MCF 10A (cell line): Measurements from ENCODE around the gene SPINT3. TPM values are rescaled to one million over a fixed set of nuclear protein-coding genes. Genes with fewer than 3 reads are reported as not detected.

ENCODE experiments used
- BruUV-seq: library from RNA; stranded (reverse); fragments of 400-500 nt; replicated peaks from 2 replicates; lab custom pipeline; 2021; lab: Mats Ljungman, UMichigan
- CTCF ChIA-PET: fragments of 300-600 bp; sonication (Branson Sonifier 250); formaldehyde crosslinking; extraction: SDS; loops from one replicate; lab custom pipeline; 2021; ENCODE audit warnings: antibody characterized with exemption, inconsistent platforms; lab: Yijun Ruan, JAX
- POLR2A ChIA-PET: fragments of 300-600, 350-650 bp; sonication (Branson Sonifier 250); formaldehyde crosslinking; extraction: SDS; loops from one replicate; lab custom pipeline; 2020; ENCODE audit warnings: antibody characterized with exemption, inconsistent platforms; lab: Yijun Ruan, JAX
- DNase-seq: peaks from one replicate; pipeline ENCODE4 v3.0.0-alpha.2; 2018; ENCODE audit not compliant: unreplicated experiment
- H3K27ac Mint-ChIP-seq: one replicate; pipeline ENCODE4 v1.8.0; 2022; ENCODE audit warnings: mild to moderate bottlenecking, low read depth, mixed read lengths; ENCODE audit not compliant: unreplicated experiment
- H3K27me3 Mint-ChIP-seq: one replicate; pipeline ENCODE4 v1.8.0; 2022; ENCODE audit warnings: mixed read lengths; ENCODE audit not compliant: insufficient read depth, unreplicated experiment
- H3K36me3 Mint-ChIP-seq: one replicate; pipeline ENCODE4 v1.8.0; 2022; ENCODE audit warnings: mild to moderate bottlenecking, moderate library complexity, mixed read lengths; ENCODE audit not compliant: insufficient read depth, unreplicated experiment
- H3K4me1 Mint-ChIP-seq: one replicate; pipeline ENCODE4 v1.8.0; 2022; ENCODE audit warnings: mixed read lengths; ENCODE audit not compliant: insufficient read depth, unreplicated experiment
- H3K4me3 Mint-ChIP-seq: one replicate; pipeline ENCODE4 v1.8.0; 2022; ENCODE audit warnings: mild to moderate bottlenecking, moderate library complexity, mixed read lengths; ENCODE audit not compliant: unreplicated experiment
- H3K9me3 Mint-ChIP-seq: one replicate; pipeline ENCODE4 v1.8.0; 2022; ENCODE audit warnings: mixed read lengths; ENCODE audit not compliant: unreplicated experiment
- intact Hi-C: fragments of 100-400 bp; cut with micrococcal nuclease; formaldehyde crosslinking; loops from 2 replicates; pipeline ENCODE4 v1.14.1; 2022
- total RNA-seq: library from RNA; stranded (reverse); gene quantifications from 2 replicates; pipeline ENCODE4 v1.2.3, GENCODE V29; 2022
- TF ChIP-seq, protein P1 (sequence below): fragments of 200-600 bp; IDR thresholded peaks from one replicate; pipeline ENCODE4 v1.8.0; 2022; ENCODE audit warnings: antibody characterized with exemption, mild to moderate bottlenecking; ENCODE audit not compliant: unreplicated experiment

Gene SPINT3
- total RNA-seq, 1 experiment from 2014 or later: not detected

DNA sequence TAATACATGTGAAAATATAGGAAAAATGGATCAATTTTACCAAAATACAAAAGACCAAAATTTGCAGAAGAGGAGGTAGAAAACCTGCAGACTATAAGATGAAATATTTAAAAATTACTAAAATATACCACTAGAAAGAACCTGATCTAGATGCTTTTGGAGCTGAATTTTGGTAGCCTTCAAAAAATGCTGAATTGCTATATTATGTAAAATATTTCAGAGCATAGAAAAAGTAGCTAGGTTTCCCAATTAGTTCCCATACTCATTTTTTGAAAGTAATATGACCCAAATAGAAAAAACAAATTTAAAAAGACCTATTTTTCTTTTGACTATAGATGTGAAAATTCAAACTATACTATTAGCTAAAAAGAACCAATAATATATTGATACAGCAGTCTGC lies 35.3 kb upstream of the SPINT3 start:
- H3K36me3 Mint-ChIP-seq: no peaks in the 10 kb centered on the region
- no peak overlapping the region for H3K4me3 Mint-ChIP-seq
- H3K4me1 Mint-ChIP-seq: no peaks in the 10 kb centered on the region
- no peaks in the 10 kb centered on the region for H3K9me3 Mint-ChIP-seq
- BruUV-seq: no TSS peak
- TF ChIP-seq, protein P1, sequence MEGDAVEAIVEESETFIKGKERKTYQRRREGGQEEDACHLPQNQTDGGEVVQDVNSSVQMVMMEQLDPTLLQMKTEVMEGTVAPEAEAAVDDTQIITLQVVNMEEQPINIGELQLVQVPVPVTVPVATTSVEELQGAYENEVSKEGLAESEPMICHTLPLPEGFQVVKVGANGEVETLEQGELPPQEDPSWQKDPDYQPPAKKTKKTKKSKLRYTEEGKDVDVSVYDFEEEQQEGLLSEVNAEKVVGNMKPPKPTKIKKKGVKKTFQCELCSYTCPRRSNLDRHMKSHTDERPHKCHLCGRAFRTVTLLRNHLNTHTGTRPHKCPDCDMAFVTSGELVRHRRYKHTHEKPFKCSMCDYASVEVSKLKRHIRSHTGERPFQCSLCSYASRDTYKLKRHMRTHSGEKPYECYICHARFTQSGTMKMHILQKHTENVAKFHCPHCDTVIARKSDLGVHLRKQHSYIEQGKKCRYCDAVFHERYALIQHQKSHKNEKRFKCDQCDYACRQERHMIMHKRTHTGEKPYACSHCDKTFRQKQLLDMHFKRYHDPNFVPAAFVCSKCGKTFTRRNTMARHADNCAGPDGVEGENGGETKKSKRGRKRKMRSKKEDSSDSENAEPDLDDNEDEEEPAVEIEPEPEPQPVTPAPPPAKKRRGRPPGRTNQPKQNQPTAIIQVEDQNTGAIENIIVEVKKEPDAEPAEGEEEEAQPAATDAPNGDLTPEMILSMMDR: no peak
- intact Hi-C loops: no loop called here
- ChIA-PET CTCF (interaction anchor here (0.6 to 4.9 kb wide), 2 partner anchors 221 to 436 kb away, joined by 4 to 58 read pairs; no protein-coding TSS in a partner anchor), POLR2A (no interaction called here)
- H3K27ac Mint-ChIP-seq: no peak overlapping the region
- DNase-seq: no peak
- H3K27me3 Mint-ChIP-seq: peaks cover 51% of the 10 kb centered on the region

DNA sequence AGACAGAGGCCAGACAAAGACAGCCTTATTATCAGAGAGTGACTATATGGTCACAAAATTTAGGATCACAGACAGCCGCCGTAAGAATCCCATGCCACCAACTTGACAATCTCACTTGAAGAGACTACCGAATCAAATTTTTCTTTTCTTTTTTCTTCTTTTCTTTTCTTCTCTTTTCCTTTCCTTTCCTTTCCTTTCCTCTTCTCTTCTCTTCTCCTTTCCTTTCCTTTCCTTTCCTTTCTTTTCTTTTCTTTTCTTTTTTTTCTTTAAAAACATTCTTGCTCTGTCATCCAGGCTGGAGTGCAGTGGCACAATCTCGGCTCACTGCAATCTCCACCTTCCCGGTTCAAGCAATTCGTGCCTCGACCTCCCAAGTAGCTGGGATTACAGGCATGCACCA lies 33.0 kb upstream of the SPINT3 start:
- peaks cover 5% of the 10 kb centered on the region for H3K4me1 Mint-ChIP-seq
- intact Hi-C loops: no loop called here
- TF ChIP-seq, protein P1: no peak
- ChIA-PET POLR2A (interaction anchor here (0.7 to 1.4 kb wide), 2 partner anchors 11 to 222 kb away, joined by 3 to 10 read pairs; no protein-coding TSS in a partner anchor), CTCF (interaction anchor here (0.5 to 4.9 kb wide), 4 partner anchors 29 to 223 kb away, joined by 3 to 58 read pairs (median 4); partner anchors contain the start of genes SYS1 and WFDC10A)
- H3K36me3 Mint-ChIP-seq: no peaks in the 10 kb centered on the region
- no peak overlapping the region for H3K27ac Mint-ChIP-seq
- BruUV-seq: no TSS peak
- no peak for DNase-seq
- no peaks in the 10 kb centered on the region for H3K9me3 Mint-ChIP-seq
- H3K27me3 Mint-ChIP-seq: peaks cover 50% of the 10 kb centered on the region
- H3K4me3 Mint-ChIP-seq: no peak overlapping the region

DNA sequence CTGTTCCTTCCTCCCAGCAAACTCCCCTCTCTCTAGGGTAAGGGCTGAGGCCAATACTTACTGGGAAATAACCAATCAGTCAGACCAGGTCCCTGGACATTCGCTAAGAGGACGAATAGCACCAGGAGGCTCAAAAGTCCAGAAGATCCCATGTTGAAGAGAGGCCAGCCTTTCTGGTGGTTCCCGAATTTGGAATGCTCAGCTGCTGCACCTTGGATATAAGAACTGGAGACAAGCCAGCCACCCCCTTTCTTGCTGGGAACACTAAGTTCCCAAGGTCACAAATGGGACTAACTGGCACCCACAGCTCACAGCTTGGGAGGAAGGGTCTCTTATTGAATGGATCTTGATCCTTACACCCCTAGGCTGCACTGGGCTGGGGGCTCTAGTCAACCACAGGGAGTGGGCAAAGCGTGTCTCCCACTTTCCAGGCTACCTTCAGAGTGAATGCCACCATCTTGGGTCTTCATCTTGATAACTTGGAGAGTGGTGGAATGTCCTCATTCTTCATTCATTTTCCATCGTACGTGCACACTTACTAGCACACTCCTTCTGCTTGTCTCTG lies 31.9 kb upstream of the SPINT3 start, which contains the start of gene EPPIN:
Gene EPPIN, minus strand, starts transcription at position 196 of the 565 bp plus-strand sequence. Its CDS starts 44 bp downstream, at position 152.
- TF ChIP-seq, protein P1: no peak
- H3K27ac Mint-ChIP-seq: no peak within 1 kb of the TSS
- peaks cover 5% of the 10 kb centered on the region for H3K4me1 Mint-ChIP-seq
- intact Hi-C loops: no loop called here
- CTCF ChIA-PET: interaction anchor here (0.6 to 4.9 kb wide), 7 partner anchors 24 to 254 kb away, joined by 3 to 58 read pairs (median 3); partner anchors contain the start of gene WFDC10A
- no TSS peak for BruUV-seq
- no peak within 1 kb of the TSS for H3K4me3 Mint-ChIP-seq
- H3K36me3 Mint-ChIP-seq: no peaks in the 10 kb centered on the region
- no peak for DNase-seq
- POLR2A ChIA-PET: interaction anchor here (1.4 kb wide), 1 partner anchor 223 kb away, joined by 10 read pairs; no protein-coding TSS in a partner anchor
- peaks cover 59% of the 10 kb centered on the region for H3K27me3 Mint-ChIP-seq
- H3K9me3 Mint-ChIP-seq: no peaks in the 10 kb centered on the region

DNA sequence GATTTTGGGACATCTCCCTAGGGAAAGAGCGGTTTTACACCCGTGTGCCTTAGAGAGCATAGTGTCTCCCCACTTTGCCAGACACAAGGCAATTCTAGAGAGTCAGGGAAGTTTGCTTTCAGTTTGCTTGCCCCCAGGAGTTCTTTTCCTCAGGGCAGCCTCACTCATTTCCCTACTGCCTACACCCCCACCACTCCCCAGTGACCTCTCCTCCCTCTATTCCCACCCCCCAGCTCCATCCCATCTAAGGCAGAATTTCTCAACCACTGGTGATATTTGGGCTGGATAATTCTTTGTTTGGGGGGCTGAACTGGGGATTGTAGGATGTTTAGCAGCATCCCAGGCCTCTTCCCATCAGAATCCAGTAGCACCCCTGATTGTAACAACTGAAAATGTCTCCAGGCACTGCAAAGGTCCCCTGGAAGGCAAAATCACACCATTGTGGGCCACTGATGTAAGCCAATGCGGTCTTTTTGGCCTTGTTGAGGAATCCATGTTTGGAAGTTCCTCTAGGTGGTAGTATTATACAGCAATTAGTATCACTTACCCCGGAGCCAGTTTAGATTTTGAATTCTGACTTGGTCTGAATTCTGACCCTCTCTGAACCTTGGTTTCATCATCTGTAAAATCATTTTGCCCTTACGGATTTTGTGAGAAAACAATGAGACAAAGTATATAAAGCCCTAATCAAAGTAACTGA lies 30.5 kb upstream of the SPINT3 start:
- no TSS peak for BruUV-seq
- peaks cover 5% of the 10 kb centered on the region for H3K4me1 Mint-ChIP-seq
- peaks cover 73% of the 10 kb centered on the region for H3K27me3 Mint-ChIP-seq
- DNase-seq: peak; percentile 39
- H3K36me3 Mint-ChIP-seq: no peaks in the 10 kb centered on the region
- no peak overlapping the region for H3K4me3 Mint-ChIP-seq
- intact Hi-C loops: loop anchor here (1.0 kb wide), 1 partner anchor 225 kb away; no protein-coding TSS in a partner anchor
- no peak overlapping the region for H3K27ac Mint-ChIP-seq
- no peaks in the 10 kb centered on the region for H3K9me3 Mint-ChIP-seq
- TF ChIP-seq, protein P1: peak; percentile 45
- ChIA-PET POLR2A (interaction anchor here (0.6 to 1.5 kb wide), 3 partner anchors 28 to 225 kb away, joined by 3 to 6 read pairs (median 6); no protein-coding TSS in a partner anchor), CTCF (interaction anchor here (0.7 to 2.3 kb wide), 13 partner anchors 10 to 417 kb away, joined by 3 to 44 read pairs (median 4); no protein-coding TSS in a partner anchor)
